ENCODE measurements around the gene PARN. TPM values are rescaled to one million over a fixed set of nuclear protein-coding genes. Genes with fewer than 3 reads are reported as not detected.

PARN gene
- total and polyA plus RNA-seq, 2 experiments from 2014 or later: 32.5 to 61.3 TPM

- no peak for ATAC-seq
- Histone ChIP-seq H3K4me1 (ENCODE audit: insufficient read depth) (peaks cover 3% of the 10 kb centered on the region; the same call in 1 of the 2 replicates), H3K4me2 (no peak overlapping the region), H3K4me3 (no peak overlapping the region), H4K20me1 (replicated peaks; ENCODE audit: insufficient read depth) (no peaks in the 10 kb centered on the region), H3K36me3 (ENCODE audit: insufficient read depth) (0 out of 2 replicates have a peak, but pooled peaks cover under 1% of the 10 kb centered on the region), H3K27ac (ENCODE audit: low read depth) (no peak overlapping the region), H3K27me3 (ENCODE audit: insufficient read depth) (no peaks in the 10 kb centered on the region), H3F3A (replicated peaks; ENCODE audit: low read depth) (no peaks in the 10 kb centered on the region), H2AFZ (no peak overlapping the region), H3K9me2 (ENCODE audit: insufficient read depth) (no peaks in the 10 kb centered on the region), H3K79me2 (replicated peaks; ENCODE audit: insufficient read depth) (no peaks in the 10 kb centered on the region; the same call in 1 of the 2 replicates)
- no peaks in the 10 kb centered on the region for H3K27me3 Mint-ChIP-seq (ENCODE audit: insufficient read depth, low read depth, poor library complexity)
- H3K4me3 Mint-ChIP-seq: no peak overlapping the region
- H3K36me3 Mint-ChIP-seq (ENCODE audit: low read depth): peaks cover 3% of the 10 kb centered on the region; the same call in 2 of the 3 replicates
- no peak for DNase-seq (ENCODE audit: low spot score)
- peaks cover 13% of the 10 kb centered on the region for H3K4me1 Mint-ChIP-seq
- peaks cover 3% of the 10 kb centered on the region; the same call in 1 of the 3 replicates for H3K9me3 Mint-ChIP-seq
- no peak for TF ChIP-seq EZH2phosphoT487 (IDR thresholded peaks at IDR 0.05; ENCODE audit: unreplicated experiment)
- no peak for TF ChIP-seq ZNF114 (CRISPR knock-in tag; IDR thresholded peaks at IDR 0.05)
- no peak for TF ChIP-seq ZNF462 (CRISPR knock-in tag; IDR thresholded peaks at IDR 0.05)
- no peak for TF ChIP-seq POLR2AphosphoS5 (IDR thresholded peaks at IDR 0.05; ENCODE audit: low read depth)
- no peak for TF ChIP-seq ETS1 (IDR thresholded peaks at IDR 0.05)
- TF ChIP-seq REST (IDR thresholded peaks at IDR 0.05; ENCODE audit: unreplicated experiment): no peak
- TF ChIP-seq CTCF (conservative IDR thresholded peaks at IDR 0.05; ENCODE audit: low read depth in 2 of 2): no peak
- TF ChIP-seq JUNB (IDR thresholded peaks at IDR 0.05; ENCODE audit: unreplicated experiment): no peak
- TF ChIP-seq NANOG (IDR thresholded peaks at IDR 0.05; ENCODE audit: borderline replicate concordance): no peak
- TF ChIP-seq ZNF331 (CRISPR knock-in tag; IDR thresholded peaks at IDR 0.05; ENCODE audit: low read depth): no peak
- no peak for TF ChIP-seq STAT1 (IDR thresholded peaks at IDR 0.05; ENCODE audit: unreplicated experiment)
- no peak for TF ChIP-seq CREB1 (CRISPR knock-in tag; IDR thresholded peaks at IDR 0.05; ENCODE audit: low read depth)
- TF ChIP-seq EZH2 (IDR thresholded peaks at IDR 0.05; ENCODE audit: low read depth, unreplicated experiment): no peak
- no peak overlapping the region for H3K27ac Mint-ChIP-seq
Measured at GRCh38 chr16:14473488-14473887, 156.6 kb downstream of the PARN start.

Measured in GM23338 (cell line).